HG02981 (cell line): Measurements from ENCODE around the gene GSTO2.

Source experiments
- ATAC-seq: cut with Tn5 transposase; IDR thresholded peaks from one replicate; pipeline ENCODE4 v1.9.1; 2021; ENCODE audit warnings: mild to moderate bottlenecking, moderate library complexity; ENCODE audit not compliant: unreplicated experiment

The GSTO2 gene

DNA sequence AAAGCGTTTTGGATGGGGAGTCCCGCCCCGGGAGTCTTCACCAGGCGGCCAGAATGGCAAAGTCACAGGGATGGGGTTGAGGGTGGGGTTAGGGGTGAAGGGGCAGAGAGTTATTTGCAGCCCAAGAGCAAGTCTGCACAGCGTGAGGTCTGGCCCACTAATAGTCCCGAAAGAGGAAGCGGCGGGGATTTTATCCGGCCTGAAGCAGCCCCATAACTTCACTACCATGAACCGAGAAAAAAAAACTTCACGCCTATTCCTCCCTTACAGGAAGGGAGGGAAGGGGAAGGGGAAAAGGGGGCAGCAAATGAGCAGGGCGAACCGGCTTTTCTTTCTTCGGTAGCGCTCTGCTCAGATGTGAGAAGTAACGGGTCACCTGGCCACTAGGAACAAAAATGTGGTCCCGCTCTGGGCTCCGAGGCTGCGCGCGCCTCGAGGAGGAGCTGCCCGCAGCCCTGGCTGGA is 68.6 kb downstream of the GSTO2 start:
- ATAC-seq: peak; percentile 36

- peak; percentile 62 for ATAC-seq
These were observed 69.2 kb downstream of the GSTO2 start, which contains the start of gene ITPRIP for GRCh38 chr10:104337985-104338735. Gene ITPRIP, minus strand, starts transcription at chr10:104338465. Its CDS starts 22,414 bp downstream, at chr10:104316051.

- no peak for ATAC-seq
These were observed 70.6 kb downstream of the GSTO2 start for GRCh38 chr10:104339469-104340110.

DNA sequence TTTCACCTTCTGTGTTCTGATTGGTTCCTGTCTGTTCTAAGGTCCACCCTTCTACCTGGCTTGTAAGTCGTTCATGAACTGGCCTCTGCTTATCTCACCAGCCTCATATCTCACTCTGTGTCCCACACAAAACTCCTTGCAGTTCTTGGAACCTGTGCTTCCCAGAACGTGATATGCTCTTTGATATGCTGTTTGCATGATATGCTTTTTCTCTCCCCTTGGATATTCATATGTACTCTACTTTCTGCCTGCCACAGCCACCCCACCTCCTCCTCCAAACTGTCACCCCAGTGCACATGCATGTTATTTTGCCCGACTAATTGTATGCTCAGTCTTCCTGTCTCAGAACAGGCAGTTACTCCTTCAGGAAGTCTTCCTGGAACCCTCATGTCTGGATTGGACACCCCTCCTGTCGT is 71.1 kb downstream of the GSTO2 start:
- no peak for ATAC-seq

- ATAC-seq: no peak
These were observed 71.7 kb downstream of the GSTO2 start for GRCh38 chr10:104340641-104341040.

GRCh38 chr10:104342941-104343411 is 74.0 kb downstream of the GSTO2 start:
- ATAC-seq: no peak

DNA sequence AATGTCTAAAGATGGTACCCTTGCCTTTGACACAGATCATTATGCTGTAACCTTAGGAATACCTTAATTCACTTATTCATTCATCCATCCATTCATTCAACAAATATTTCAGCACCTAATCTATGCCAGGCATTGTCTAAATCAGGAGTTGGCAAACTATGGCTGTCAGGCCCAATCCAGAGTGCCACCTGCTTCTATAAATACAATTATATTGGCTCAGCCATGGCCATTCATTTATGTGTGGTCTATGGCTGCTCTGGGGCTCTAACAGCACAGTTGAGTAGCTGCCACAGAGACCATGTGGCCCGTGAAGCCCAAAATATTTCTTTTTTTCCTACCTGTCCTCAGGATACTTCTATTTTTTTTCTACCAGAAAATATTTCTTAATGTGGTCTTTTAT is 75.2 kb downstream of the GSTO2 start:
- ATAC-seq: no peak

GRCh38 chr10:104345515-104345914 is 76.5 kb downstream of the GSTO2 start:
- ATAC-seq: no peak

- ATAC-seq: no peak
These were observed 77.0 kb downstream of the GSTO2 start for GRCh38 chr10:104345941-104346340.

- no peak for ATAC-seq
These were observed 78.5 kb downstream of the GSTO2 start for GRCh38 chr10:104347295-104348045.

DNA sequence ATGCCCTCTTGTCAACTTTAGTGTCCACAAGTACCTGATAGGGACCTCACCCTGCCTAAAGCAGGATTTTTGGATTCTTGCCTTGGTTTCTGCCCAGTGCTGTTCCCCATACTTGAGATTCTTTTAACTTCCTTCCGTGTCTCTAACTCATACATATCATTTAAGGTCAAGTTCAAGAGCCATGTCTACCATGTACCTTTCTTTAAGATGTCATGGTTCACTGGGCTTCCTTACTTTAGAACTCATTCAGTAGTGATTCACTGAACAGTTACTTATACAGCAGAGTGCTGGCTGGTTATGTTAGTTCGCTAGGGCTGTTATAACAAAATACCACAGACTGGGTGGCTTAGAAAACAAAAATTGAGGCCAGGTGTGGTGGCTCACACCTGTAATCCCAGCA is 79.6 kb downstream of the GSTO2 start:
- ATAC-seq: no peak

DNA sequence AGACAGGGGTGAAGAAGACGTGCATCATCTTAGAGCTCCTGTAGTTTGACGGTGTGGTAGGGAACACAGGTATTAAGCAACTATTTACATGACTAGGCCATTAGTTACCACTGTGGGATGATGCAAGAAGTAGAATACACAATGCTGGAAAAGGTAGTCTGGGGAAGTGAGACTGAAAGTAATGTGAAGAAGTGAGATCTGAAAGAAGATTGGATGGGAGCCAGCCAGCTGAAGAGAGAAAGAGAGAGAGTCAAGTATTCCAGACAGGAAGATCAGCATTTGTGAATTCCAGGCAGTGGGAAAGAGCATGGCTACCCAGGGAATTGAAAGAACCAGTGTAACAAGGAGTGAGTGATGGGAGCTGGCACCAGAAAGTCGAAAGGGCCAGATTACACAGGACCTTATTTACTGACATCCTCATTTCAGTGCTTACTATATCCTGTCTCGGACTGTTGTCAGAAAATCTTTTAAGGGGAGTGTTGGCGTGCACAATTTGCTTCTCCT is 80.7 kb downstream of the GSTO2 start:
- ATAC-seq: peak; percentile 51

GRCh38 chr10:104350127-104350635 is 81.2 kb downstream of the GSTO2 start:
- ATAC-seq: peak; percentile 37

DNA sequence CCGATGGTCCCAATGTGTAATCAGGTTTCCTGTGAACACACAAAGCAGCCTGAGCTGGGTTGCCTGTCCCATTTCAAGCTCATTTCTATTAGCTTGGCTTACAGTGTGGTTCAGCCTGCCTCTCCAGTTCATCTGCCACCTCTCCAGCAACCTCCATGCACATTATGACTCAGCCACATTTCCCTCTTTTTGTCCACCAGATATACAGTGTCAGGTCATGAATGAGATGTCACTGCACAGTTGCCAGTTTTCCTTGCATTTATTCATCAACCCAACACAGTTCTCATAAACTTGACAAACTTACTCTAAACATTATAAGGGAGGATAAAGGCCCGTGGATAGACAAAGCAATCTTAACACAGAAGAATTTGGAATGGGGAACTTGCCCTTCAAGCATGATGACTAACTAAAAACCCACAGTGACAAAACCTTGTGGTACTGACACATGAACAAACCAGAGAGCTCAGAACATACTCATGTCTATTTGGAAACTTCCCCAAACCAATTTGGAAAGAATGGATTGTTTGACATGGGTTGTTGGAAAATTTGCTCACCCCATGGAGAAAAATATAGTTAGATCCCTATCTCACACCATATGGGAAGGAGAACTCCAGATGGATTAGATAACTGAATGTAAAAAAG is 82.2 kb downstream of the GSTO2 start:
- peak; percentile 23 for ATAC-seq

DNA sequence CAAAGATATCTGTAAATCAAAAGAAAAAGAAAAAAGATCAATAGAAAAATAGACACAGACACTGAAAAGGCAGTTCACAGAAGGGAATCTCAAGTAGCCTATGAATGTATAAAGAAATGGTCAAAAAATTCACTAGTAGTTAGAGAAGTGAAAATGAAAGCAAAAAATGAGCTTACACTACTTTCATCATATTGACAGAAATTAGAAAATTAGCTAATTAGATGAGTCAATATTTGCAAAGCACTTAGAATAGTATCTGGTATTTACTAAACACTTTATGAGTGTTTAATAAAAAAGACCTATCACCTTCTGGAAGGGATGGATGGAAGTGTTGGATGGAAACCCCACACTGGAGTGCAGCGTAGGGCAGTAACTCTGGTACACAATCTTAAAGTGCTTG is 82.9 kb downstream of the GSTO2 start:
- ATAC-seq: peak; percentile 16

- peak; percentile 50 for ATAC-seq
These were observed 84.5 kb downstream of the GSTO2 start, which contains the start of gene CFAP58 for GRCh38 chr10:104353325-104354048. Gene CFAP58, plus strand, starts transcription at chr10:104353833. Its CDS starts 65 bp downstream, at chr10:104353898.
